HEK293 (cell line): ENCODE data around the gene PABPN1L.

Experiments used
- CTCF ChIA-PET: fragments of 350-600 bp; formaldehyde crosslinking; extraction: SDS; loops from one replicate; lab custom pipeline; 2021; ENCODE audit warnings: antibody characterized with exemption; lab: Yijun Ruan, JAX
- POLR2A ChIA-PET: fragments of 300-600 bp; formaldehyde crosslinking; extraction: SDS; loops from one replicate; lab custom pipeline; 2020; ENCODE audit warnings: antibody characterized with exemption, inconsistent platforms; lab: Yijun Ruan, JAX
- H3K27ac ChIP-seq: fragments of 200-500 bp; sonication (Bioruptor generic); 2 replicates; pipeline ENCODE4 v1.5.1; 2014; ENCODE audit warnings: low read depth, low read length, control low read depth, inconsistent platforms; ENCODE audit errors: extremely low read depth
- H3K36me3 ChIP-seq, 2 experiments: fragments of 200-500 bp in 1 of 2; sonication (Bioruptor generic) in 1 of 2; 1 replicate in 1 of 2; 2 replicates in 1 of 2; pipeline ENCODE4 v1.5.1; 2014 to 2017; ENCODE audit warnings: inconsistent platforms in 2 of 2, low read length in 2 of 2; ENCODE audit not compliant: control insufficient read depth in 2 of 2, insufficient read depth in 1 of 2
- H3K4me1 ChIP-seq: fragments of 200-500 bp; sonication (Bioruptor generic); 2 replicates; pipeline ENCODE4 v1.5.1; 2014; ENCODE audit warnings: mild to moderate bottlenecking, low read length, inconsistent platforms; ENCODE audit not compliant: control insufficient read depth, insufficient read depth
- H3K4me3 ChIP-seq: 2 replicates; pipeline ENCODE4 v1.5.1; 2011; ENCODE audit warnings: low read depth, mild to moderate bottlenecking, control low read depth, low read length, moderate library complexity
- H3K9me3 ChIP-seq: fragments of 200-500 bp; sonication (Bioruptor generic); 2 replicates; pipeline ENCODE4 v1.5.1; 2014; ENCODE audit warnings: low read depth, low read length, inconsistent platforms; ENCODE audit not compliant: control insufficient read depth, insufficient read depth
- SP3 ChIP-seq: fragments of 450-650 bp; formaldehyde crosslinking; IDR thresholded peaks from 2 replicates; pipeline ENCODE4 v1.5.1; 2016; ENCODE audit warnings: missing biosample characterization, missing genetic modification characterization
- WT1 ChIP-seq: fragments of 450-650 bp; formaldehyde crosslinking; IDR thresholded peaks from 2 replicates; pipeline ENCODE4 v1.5.1; 2016; ENCODE audit warnings: missing biosample characterization, missing genetic modification characterization
- ZFP37 ChIP-seq: fragments of 450-650 bp; formaldehyde crosslinking; IDR thresholded peaks from 2 replicates; pipeline ENCODE4 v1.5.1; 2016; ENCODE audit warnings: missing biosample characterization, missing genetic modification characterization
- ZNF174 ChIP-seq: fragments of 450-650 bp; formaldehyde crosslinking; IDR thresholded peaks from 2 replicates; pipeline ENCODE4 v1.5.0; 2017; ENCODE audit warnings: missing biosample characterization, mild to moderate bottlenecking, missing genetic modification characterization
- ZNF23 ChIP-seq: fragments of 450-650 bp; formaldehyde crosslinking; IDR thresholded peaks from 2 replicates; pipeline ENCODE4 v1.5.1; 2016; ENCODE audit warnings: missing biosample characterization, missing genetic modification characterization, borderline replicate concordance
- ZNF24 ChIP-seq: fragments of 450-650 bp; formaldehyde crosslinking; IDR thresholded peaks from 2 replicates; pipeline ENCODE4 v1.5.1; 2016; ENCODE audit warnings: missing biosample characterization, missing genetic modification characterization
- ZNF394 ChIP-seq: fragments of 450-650 bp; formaldehyde crosslinking; IDR thresholded peaks from 2 replicates; pipeline ENCODE4 v1.5.1; 2016; ENCODE audit warnings: missing biosample characterization, missing genetic modification characterization, mild to moderate bottlenecking, moderate library complexity, borderline replicate concordance
- ZNF433 ChIP-seq: fragments of 450-650 bp; formaldehyde crosslinking; IDR thresholded peaks from 2 replicates; pipeline ENCODE4 v1.5.1; 2016; ENCODE audit warnings: missing biosample characterization, missing genetic modification characterization, low read depth
- ZNF501 ChIP-seq: fragments of 450-650 bp; formaldehyde crosslinking; IDR thresholded peaks from 2 replicates; pipeline ENCODE4 v1.5.1; 2016; ENCODE audit warnings: missing biosample characterization, missing genetic modification characterization
- ZNF510 ChIP-seq: fragments of 450-650 bp; formaldehyde crosslinking; IDR thresholded peaks from 2 replicates; pipeline ENCODE4 v1.5.1; 2018; ENCODE audit warnings: mild to moderate bottlenecking, missing genetic modification characterization, missing biosample characterization; ENCODE audit not compliant: insufficient replicate concordance
- ZNF530 ChIP-seq: fragments of 450-650 bp; formaldehyde crosslinking; IDR thresholded peaks from 2 replicates; pipeline ENCODE4 v1.5.1; 2016; ENCODE audit warnings: low read depth, missing biosample characterization, missing genetic modification characterization
- ZNF596 ChIP-seq: fragments of 450-650 bp; IDR thresholded peaks from 2 replicates; pipeline ENCODE4 v1.5.0; 2018; ENCODE audit warnings: missing biosample characterization, mild to moderate bottlenecking, missing genetic modification characterization, moderate library complexity
- ZNF621 ChIP-seq: fragments of 450-650 bp; formaldehyde crosslinking; IDR thresholded peaks from 2 replicates; pipeline ENCODE4 v1.5.1; 2017; ENCODE audit warnings: missing biosample characterization, missing genetic modification characterization
- ZNF670 ChIP-seq: fragments of 450-650 bp; formaldehyde crosslinking; IDR thresholded peaks from 2 replicates; pipeline ENCODE4 v1.5.1; 2016; ENCODE audit warnings: missing biosample characterization, missing genetic modification characterization, low read depth
- ZNF747 ChIP-seq: fragments of 450-650 bp; formaldehyde crosslinking; IDR thresholded peaks from 2 replicates; pipeline ENCODE4 v1.5.1; 2016; ENCODE audit warnings: missing biosample characterization, missing genetic modification characterization
- ZNF768 ChIP-seq: fragments of 450-650 bp; formaldehyde crosslinking; IDR thresholded peaks from 2 replicates; pipeline ENCODE4 v1.5.1; 2018; ENCODE audit warnings: missing biosample characterization, mild to moderate bottlenecking, missing genetic modification characterization
- TF ChIP-seq, protein P1 (sequence below): fragments of 450-650 bp; formaldehyde crosslinking; IDR thresholded peaks from 2 replicates; pipeline ENCODE4 v1.5.1; 2016; ENCODE audit warnings: missing biosample characterization, missing genetic modification characterization, borderline replicate concordance
- TF ChIP-seq, protein P2 (sequence below): fragments of 450-650 bp; formaldehyde crosslinking; IDR thresholded peaks from 2 replicates; pipeline ENCODE4; 2016; ENCODE audit warnings: missing biosample characterization, missing genetic modification characterization
- TF ChIP-seq, protein P3 (sequence below): fragments of 450-650 bp; formaldehyde crosslinking; IDR thresholded peaks from 2 replicates; pipeline ENCODE4 v1.5.1; 2016; ENCODE audit warnings: missing biosample characterization, missing genetic modification characterization

PABPN1L gene

DNA sequence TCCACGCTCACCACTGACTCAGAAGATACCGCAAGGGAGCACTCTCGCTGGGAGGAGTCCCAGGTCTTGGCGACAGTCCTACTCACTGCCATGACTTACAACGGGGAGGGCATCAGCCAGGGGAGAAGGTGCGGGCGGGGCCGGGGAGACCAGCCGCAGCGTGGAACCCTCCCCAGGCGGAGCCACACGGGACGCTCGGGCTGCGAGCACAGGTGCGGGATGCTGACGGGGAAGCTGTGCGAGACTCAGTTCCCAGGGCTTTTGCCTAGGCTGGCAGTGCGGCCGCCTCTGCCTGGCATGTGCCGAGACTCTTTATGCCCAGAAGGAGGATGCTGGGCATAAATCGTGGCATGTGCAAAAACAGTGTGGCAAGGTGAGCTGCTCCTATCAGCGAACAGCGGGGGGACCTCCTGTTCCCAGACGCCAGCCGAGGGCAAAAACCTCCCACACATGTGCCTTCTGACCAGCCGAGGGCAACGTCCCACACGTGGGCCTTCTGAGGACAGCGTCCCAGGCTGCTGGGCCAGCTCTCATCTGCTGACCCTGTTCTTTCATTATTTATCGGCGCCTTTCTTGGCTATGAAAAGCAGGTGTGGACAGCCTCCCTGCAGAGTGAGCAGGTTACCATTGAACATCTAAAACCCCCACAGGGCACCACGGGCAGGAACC, 15.8 kb downstream of the PABPN1L start:
- CTCF ChIA-PET, result no interaction called here
- POLR2A ChIA-PET, result no interaction called here
- Histone ChIP-seq H3K27ac (no peak overlapping the region), H3K9me3 (no peaks in the 10 kb centered on the region), H3K4me3 (no peak overlapping the region), H3K4me1 (no peaks in the 10 kb centered on the region), H3K36me3 (peaks cover 0 to 3% of the 10 kb centered on the region in 2 experiments; a peak in 1 of 3 replicates)
- TF ChIP-seq ZNF768 (tag by site-specific recombination) (no peak), ZNF510 (tag by site-specific recombination) (no peak), ZFP37 (tag by site-specific recombination) (no peak), ZNF433 (tag by site-specific recombination) (no peak), ZNF23 (tag by site-specific recombination) (no peak), WT1 (tag by site-specific recombination) (no peak), SP3 (no peak), ZNF670 (tag by site-specific recombination) (no peak), ZNF501 (tag by site-specific recombination) (no peak), ZNF174 (tag by site-specific recombination) (no peak), ZNF621 (tag by site-specific recombination) (no peak), ZNF530 (tag by site-specific recombination) (no peak)
- TF ChIP-seq, protein P1, sequence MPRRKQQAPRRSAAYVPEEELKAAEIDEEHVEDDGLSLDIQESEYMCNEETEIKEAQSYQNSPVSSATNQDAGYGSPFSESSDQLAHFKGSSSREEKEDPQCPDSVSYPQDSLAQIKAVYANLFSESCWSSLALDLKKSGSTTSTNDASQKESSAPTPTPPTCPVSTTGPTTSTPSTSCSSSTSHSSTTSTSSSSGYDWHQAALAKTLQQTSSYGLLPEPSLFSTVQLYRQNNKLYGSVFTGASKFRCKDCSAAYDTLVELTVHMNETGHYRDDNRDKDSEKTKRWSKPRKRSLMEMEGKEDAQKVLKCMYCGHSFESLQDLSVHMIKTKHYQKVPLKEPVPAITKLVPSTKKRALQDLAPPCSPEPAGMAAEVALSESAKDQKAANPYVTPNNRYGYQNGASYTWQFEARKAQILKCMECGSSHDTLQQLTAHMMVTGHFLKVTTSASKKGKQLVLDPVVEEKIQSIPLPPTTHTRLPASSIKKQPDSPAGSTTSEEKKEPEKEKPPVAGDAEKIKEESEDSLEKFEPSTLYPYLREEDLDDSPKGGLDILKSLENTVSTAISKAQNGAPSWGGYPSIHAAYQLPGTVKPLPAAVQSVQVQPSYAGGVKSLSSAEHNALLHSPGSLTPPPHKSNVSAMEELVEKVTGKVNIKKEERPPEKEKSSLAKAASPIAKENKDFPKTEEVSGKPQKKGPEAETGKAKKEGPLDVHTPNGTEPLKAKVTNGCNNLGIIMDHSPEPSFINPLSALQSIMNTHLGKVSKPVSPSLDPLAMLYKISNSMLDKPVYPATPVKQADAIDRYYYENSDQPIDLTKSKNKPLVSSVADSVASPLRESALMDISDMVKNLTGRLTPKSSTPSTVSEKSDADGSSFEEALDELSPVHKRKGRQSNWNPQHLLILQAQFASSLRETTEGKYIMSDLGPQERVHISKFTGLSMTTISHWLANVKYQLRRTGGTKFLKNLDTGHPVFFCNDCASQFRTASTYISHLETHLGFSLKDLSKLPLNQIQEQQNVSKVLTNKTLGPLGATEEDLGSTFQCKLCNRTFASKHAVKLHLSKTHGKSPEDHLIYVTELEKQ (tag by site-specific recombination), result no peak

DNA sequence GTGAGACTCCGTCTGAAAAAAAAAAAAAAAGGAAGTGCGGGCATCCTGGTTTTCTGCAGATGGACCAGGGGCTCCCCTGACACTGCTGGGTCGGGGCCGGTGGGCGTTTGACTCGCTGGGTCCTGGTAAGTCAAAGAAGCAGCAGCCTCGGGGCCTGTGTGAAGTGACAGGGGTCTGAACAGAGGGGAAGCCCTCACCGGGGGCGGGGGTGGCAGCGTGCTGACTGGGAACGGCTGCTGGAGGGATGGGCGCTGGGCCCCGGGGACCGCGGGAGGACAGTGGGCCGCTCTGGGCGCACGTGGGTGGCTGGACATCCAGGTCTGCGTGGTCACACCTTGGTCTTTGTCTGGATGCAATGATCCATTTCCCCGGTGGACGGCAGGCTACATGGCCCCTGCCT, 17.9 kb downstream of the PABPN1L start:
- ChIA-PET POLR2A (no interaction called here), CTCF (interaction anchor here (0.6 to 0.8 kb wide), 2 partner anchors 112 to 289 kb away, joined by 3 to 4 read pairs; no protein-coding TSS in a partner anchor)
- Histone ChIP-seq H3K27ac (no peak overlapping the region), H3K4me1 (no peaks in the 10 kb centered on the region), H3K4me3 (no peak overlapping the region), H3K36me3 (no peaks in the 10 kb centered on the region), H3K9me3 (no peaks in the 10 kb centered on the region)
- TF ChIP-seq ZNF394 (tag by site-specific recombination), result no peak
- no peak for TF ChIP-seq ZNF24 (tag by site-specific recombination)
- TF ChIP-seq ZNF747 (tag by site-specific recombination), result no peak
- TF ChIP-seq, protein P2, sequence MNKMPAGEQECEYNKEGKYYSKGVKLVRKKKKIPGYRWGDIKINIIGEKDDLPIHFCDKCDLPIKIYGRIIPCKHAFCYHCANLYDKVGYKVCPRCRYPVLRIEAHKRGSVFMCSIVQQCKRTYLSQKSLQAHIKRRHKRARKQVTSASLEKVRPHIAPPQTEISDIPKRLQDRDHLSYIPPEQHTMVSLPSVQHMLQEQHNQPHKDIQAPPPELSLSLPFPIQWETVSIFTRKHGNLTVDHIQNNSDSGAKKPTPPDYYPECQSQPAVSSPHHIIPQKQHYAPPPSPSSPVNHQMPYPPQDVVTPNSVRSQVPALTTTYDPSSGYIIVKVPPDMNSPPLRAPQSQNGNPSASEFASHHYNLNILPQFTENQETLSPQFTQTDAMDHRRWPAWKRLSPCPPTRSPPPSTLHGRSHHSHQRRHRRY, result no peak
- no peak for TF ChIP-seq ZNF596 (tag by site-specific recombination)
- TF ChIP-seq, protein P3, sequence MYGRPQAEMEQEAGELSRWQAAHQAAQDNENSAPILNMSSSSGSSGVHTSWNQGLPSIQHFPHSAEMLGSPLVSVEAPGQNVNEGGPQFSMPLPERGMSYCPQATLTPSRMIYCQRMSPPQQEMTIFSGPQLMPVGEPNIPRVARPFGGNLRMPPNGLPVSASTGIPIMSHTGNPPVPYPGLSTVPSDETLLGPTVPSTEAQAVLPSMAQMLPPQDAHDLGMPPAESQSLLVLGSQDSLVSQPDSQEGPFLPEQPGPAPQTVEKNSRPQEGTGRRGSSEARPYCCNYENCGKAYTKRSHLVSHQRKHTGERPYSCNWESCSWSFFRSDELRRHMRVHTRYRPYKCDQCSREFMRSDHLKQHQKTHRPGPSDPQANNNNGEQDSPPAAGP (tag by site-specific recombination), result no peak
- TF ChIP-seq ZNF23 (tag by site-specific recombination), result no peak
- TF ChIP-seq, protein P1 (tag by site-specific recombination), result no peak
- TF ChIP-seq, all 188 proteins: peak for 0
